H1 (cell line): ENCODE results near the gene DMXL1. TPM values are rescaled to one million over a fixed set of nuclear protein-coding genes. Genes with fewer than 3 reads are reported as not detected.

Experiments
- CTCF ChIA-PET: fragments of 300-600 bp; sonication (Branson Sonifier 250); formaldehyde crosslinking; loops from one replicate; lab custom pipeline; 2021; ENCODE audit not compliant: partially characterized antibody; lab: Charles Lee
- POLR2A ChIA-PET: fragments of 300-600 bp; sonication (Branson Sonifier 250); formaldehyde crosslinking; loops from one replicate; lab custom pipeline; 2021; ENCODE audit warnings: inconsistent platforms; ENCODE audit not compliant: partially characterized antibody; lab: Charles Lee
- DNase-seq, 2 experiments: peaks; one replicate each; pipeline versions ENCODE4 v3.0.0 to v3.0.0-alpha.2; 2010 to 2022; ENCODE audit warnings: low spot score in 2 of 2, low read depth in 1 of 2, mixed read lengths in 1 of 2
- FAIRE-seq: peaks from 2 replicates; lab custom pipeline; 2011; peaks lifted over from hg19 to GRCh38; lab: Jason Lieb, UNC
- H2AFZ ChIP-seq: 2 replicates; pipeline ENCODE4 v1.8.1; 2012; ENCODE audit warnings: low read length, inconsistent platforms
- H2AK5ac ChIP-seq: 2 replicates; pipeline ENCODE4 v1.6.1; 2013; ENCODE audit warnings: low read depth, low read length
- H2BK120ac ChIP-seq: replicated peaks from 2 replicates; pipeline ENCODE3; 2013; ENCODE audit warnings: low read depth, low read length, inconsistent platforms
- H2BK12ac ChIP-seq: 2 replicates; pipeline ENCODE4 v1.6.1; 2013; ENCODE audit warnings: low read depth, low read length
- H2BK15ac ChIP-seq: 2 replicates; pipeline ENCODE4 v1.6.1; 2013; ENCODE audit warnings: low read length
- H2BK20ac ChIP-seq: 2 replicates; pipeline ENCODE4 v1.6.1; 2013; ENCODE audit warnings: low read length
- H2BK5ac ChIP-seq: 2 replicates; pipeline ENCODE4 v1.6.1; 2013; ENCODE audit warnings: low read depth, low read length
- H3K14ac ChIP-seq: 2 replicates; pipeline ENCODE4 v1.6.1; 2013; ENCODE audit warnings: inconsistent platforms; ENCODE audit not compliant: insufficient read length
- H3K18ac ChIP-seq: 2 replicates; pipeline ENCODE4 v1.6.1; 2013; ENCODE audit warnings: low read length; ENCODE audit errors: extremely low read depth
- H3K23ac ChIP-seq: 2 replicates; pipeline ENCODE4 v1.6.1; 2013; ENCODE audit warnings: inconsistent platforms; ENCODE audit not compliant: insufficient read length
- H3K23me2 ChIP-seq: 2 replicates; pipeline ENCODE4 v1.6.1; 2013; ENCODE audit warnings: low read depth, low read length
- H3K27ac ChIP-seq: 2 replicates; pipeline ENCODE4 v1.6.1; 2011; ENCODE audit warnings: low read depth, low read length, inconsistent platforms
- H3K27me3 ChIP-seq, 4 experiments: replicated peaks in 1 of 4; 1 replicate in 1 of 4; 2 replicates in 3 of 4; pipeline versions ENCODE4 v1.6.1 to v1.8.1; 2011 to 2013; ENCODE audit warnings: low read length in 3 of 4, mild to moderate bottlenecking in 3 of 4, inconsistent platforms in 2 of 4, mixed read lengths in 2 of 4, moderate library complexity in 1 of 4; ENCODE audit not compliant: control insufficient read depth in 3 of 4, insufficient read depth in 3 of 4; ENCODE audit errors: extremely low read depth in 1 of 4
- H3K36me3 ChIP-seq, 4 experiments: 2 replicates each; pipeline versions ENCODE4 v1.6.1 to v1.8.1; 2011 to 2013; ENCODE audit warnings: mild to moderate bottlenecking in 4 of 4, low read length in 3 of 4, moderate library complexity in 2 of 4, control low read depth in 1 of 4, inconsistent platforms in 1 of 4; ENCODE audit not compliant: insufficient read depth in 4 of 4, control insufficient read depth in 2 of 4
- H3K4ac ChIP-seq: replicated peaks from 2 replicates; pipeline ENCODE3; 2013; ENCODE audit warnings: low read length, low read depth, mixed read lengths, inconsistent platforms; ENCODE audit not compliant: insufficient read length
- H3K4me1 ChIP-seq, 4 experiments: replicated peaks in 1 of 4; 1 replicate in 1 of 4; 2 replicates in 3 of 4; pipeline versions ENCODE4 v1.6.1 to v1.8.1; 2011 to 2013; ENCODE audit warnings: low read length in 3 of 4, inconsistent platforms in 2 of 4, mixed read lengths in 1 of 4; ENCODE audit not compliant: insufficient read depth in 4 of 4, control insufficient read depth in 3 of 4
- H3K4me2 ChIP-seq, 2 experiments: 2 replicates each; pipeline versions ENCODE4 v1.6.1 to v1.8.1; 2011 to 2013; ENCODE audit warnings: low read depth in 2 of 2, low read length in 2 of 2, control low read depth in 1 of 2, inconsistent platforms in 1 of 2, mild to moderate bottlenecking in 1 of 2; ENCODE audit not compliant: insufficient read depth in 1 of 2
- H3K4me3 ChIP-seq, 4 experiments: fragments of 200-600, 300-600 bp in 1 of 4; sonication (generic), shearing (Covaris generic), sonication (Bioruptor Twin) in 1 of 4; 2 replicates each; pipeline versions ENCODE4 v1.5.1 to v1.8.1; 2011 to 2016; ENCODE audit warnings: low read length in 4 of 4, low read depth in 3 of 4, control low read depth in 2 of 4, inconsistent platforms in 2 of 4, mild to moderate bottlenecking in 2 of 4, mixed read lengths in 1 of 4, moderate library complexity in 1 of 4; ENCODE audit not compliant: insufficient read depth in 2 of 4; ENCODE audit errors: extremely low read depth in 1 of 4
- H3K56ac ChIP-seq: replicated peaks from 2 replicates; pipeline ENCODE3; 2013; ENCODE audit warnings: low read depth, mild to moderate bottlenecking, mixed read lengths, low read length, inconsistent platforms; ENCODE audit not compliant: insufficient read length
- H3K79me1 ChIP-seq: 2 replicates; pipeline ENCODE4 v1.6.1; 2013; ENCODE audit warnings: low read depth, low read length, control low read depth
- H3K79me2 ChIP-seq, 2 experiments: 2 replicates each; pipeline versions ENCODE4 v1.6.1 to v1.8.1; 2012 to 2013; ENCODE audit warnings: low read length in 2 of 2, mild to moderate bottlenecking in 2 of 2, inconsistent platforms in 1 of 2; ENCODE audit not compliant: insufficient read depth in 2 of 2, control insufficient read depth in 1 of 2
- H3K9ac ChIP-seq, 4 experiments: replicated peaks in 1 of 4; 1 replicate in 1 of 4; 2 replicates in 3 of 4; pipeline versions ENCODE4 v1.6.1 to v1.8.1; 2011 to 2013; ENCODE audit warnings: low read depth in 3 of 4, low read length in 3 of 4, control low read depth in 2 of 4, mild to moderate bottlenecking in 2 of 4, moderate library complexity in 2 of 4, inconsistent platforms in 1 of 4; ENCODE audit errors: extremely low read depth in 1 of 4
- H3K9me3 ChIP-seq, 2 experiments: 2 replicates each; pipeline versions ENCODE4 v1.6.1 to v1.8.1; 2012 to 2013; ENCODE audit warnings: mild to moderate bottlenecking in 2 of 2, moderate library complexity in 2 of 2, control low read depth in 1 of 2, inconsistent platforms in 1 of 2, low read depth in 1 of 2, low read length in 1 of 2, mixed read lengths in 1 of 2; ENCODE audit not compliant: insufficient read depth in 2 of 2
- H4K20me1 ChIP-seq, 2 experiments: replicated peaks in 1 of 2; 2 replicates each; pipeline versions ENCODE3 to v1.8.1; 2011 to 2013; ENCODE audit warnings: inconsistent platforms in 2 of 2, low read length in 2 of 2, mild to moderate bottlenecking in 1 of 2; ENCODE audit not compliant: insufficient read depth in 2 of 2, control insufficient read depth in 1 of 2
- H4K5ac ChIP-seq: 2 replicates; pipeline ENCODE4 v1.6.1; 2013; ENCODE audit warnings: low read length, low read depth, mixed read lengths, inconsistent platforms; ENCODE audit not compliant: insufficient read length
- H4K8ac ChIP-seq: 2 replicates; pipeline ENCODE4 v1.8.0; 2013; ENCODE audit warnings: mild to moderate bottlenecking, moderate library complexity, low read length, inconsistent platforms; ENCODE audit not compliant: insufficient read depth; ENCODE audit errors: extremely low read depth
- H4K91ac ChIP-seq: replicated peaks from 2 replicates; pipeline ENCODE3; 2013; ENCODE audit warnings: low read length, mixed read lengths, inconsistent platforms; ENCODE audit not compliant: insufficient read length
- CHD2 ChIP-seq: IDR thresholded peaks from 2 replicates; pipeline ENCODE4 v1.6.1; 2012; ENCODE audit warnings: low read length, improper control_type of control experiment
- KDM5A ChIP-seq: fragments of 200-600 bp; IDR thresholded peaks from 2 replicates; pipeline ENCODE4 v1.7.1; 2012; ENCODE audit warnings: mild to moderate bottlenecking, low read length, inconsistent platforms, mixed read lengths
- SIN3A ChIP-seq, 2 experiments: IDR thresholded peaks in 1 of 2; conservative IDR thresholded peaks in 1 of 2; 2 replicates each; pipeline ENCODE4 v1.6.1; 2011 to 2012; ENCODE audit warnings: low read length in 2 of 2, improper control_type of control experiment in 1 of 2, low read depth in 1 of 2, mild to moderate bottlenecking in 1 of 2
- TCF12 ChIP-seq: IDR thresholded peaks from 2 replicates; pipeline ENCODE4 v1.6.1; 2011; ENCODE audit warnings: low read depth, mild to moderate bottlenecking, low read length
- ZNF274 ChIP-seq: IDR thresholded peaks from 2 replicates; pipeline ENCODE4 v1.7.0; 2012; ENCODE audit warnings: low read length, borderline replicate concordance; ENCODE audit errors: extremely low read depth
- WGBS, 2 experiments: shearing (Covaris generic) in 1 of 2; methylation state at CpG; one replicate each; pipeline versions ENCODE4 v1.1.6 to v1.1.7; 2013 to 2015; ENCODE audit warnings: low lambda C conversion rate in 2 of 2, mixed read lengths in 2 of 2, inconsistent platforms in 1 of 2, low coverage in 1 of 2, missing lambda C conversion rate in 1 of 2; ENCODE audit not compliant: insufficient replicate concordance in 2 of 2, insufficient coverage in 1 of 2, insufficient read length in 1 of 2; ENCODE audit errors: extremely low coverage in 1 of 2, missing lambda C conversion rate in 1 of 2; 5-methylcytosine and 5-hydroxymethylcytosine counted together
- polyA plus RNA-seq, 7 experiments: library from polyadenylated mRNA; depleted of rRNA in 3 of 7; stranded (reverse) in 5 of 7; unstranded in 2 of 7; fragments of >200 nt in 5 of 7; fragments of 200-250 nt in 2 of 7; gene quantifications; 1 replicate in 5 of 7; 2 replicates in 1 of 7; 4 replicates in 1 of 7; pipeline versions ENCODE4 v1.2.1 to v1.2.3, GENCODE V29; 2011 to 2013; ENCODE audit warnings: missing spikeins in 2 of 7, mixed read lengths in 2 of 7
- total RNA-seq: library from RNA; stranded (reverse); fragmentation: NEBNext Ultra II Directional; extraction: Animal tissue kit (Norgen Biotek cat#: 25700); gene quantifications from 2 replicates; pipeline ENCODE4 v1.2.1, GENCODE V29; 2021

Gene DMXL1
- total and polyA plus RNA-seq, 2 of the 8 experiments (the other 6 are each of a cell fraction or from before 2014, with no cell fraction given): 10.1 to 43.9 TPM

DNA sequence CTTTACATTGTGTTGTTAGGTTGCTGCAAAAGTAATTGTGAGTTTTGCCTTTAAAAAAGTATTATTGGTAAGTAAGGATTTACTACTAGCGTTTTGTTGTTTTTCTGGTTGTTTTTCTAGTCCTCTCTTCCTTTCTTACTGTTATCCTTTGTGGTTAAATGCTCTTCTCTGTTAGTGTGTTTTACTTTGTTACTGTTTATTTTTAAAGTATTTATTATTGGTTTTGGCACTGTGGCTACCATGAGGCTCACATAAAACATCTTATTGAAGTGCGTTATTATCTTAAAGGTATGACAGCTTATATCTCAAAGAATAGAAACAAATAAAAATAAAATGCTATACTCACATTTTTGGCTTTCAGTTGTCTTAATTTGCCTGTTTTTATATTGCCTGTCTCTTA, 17.6 kb downstream of the DMXL1 start:
- Histone ChIP-seq H3K4me3 (no peak overlapping the region), H2BK12ac (no peak overlapping the region), H3K23ac (no peak overlapping the region), H3K56ac (no peak overlapping the region), H3K18ac (no peak overlapping the region), H3K36me3 (peaks cover 0 to 4% (median 1%) of the 10 kb centered on the region in 4 experiments; a peak in 2 of 8 replicates), H2BK5ac (no peak overlapping the region), H3K27me3 (no peaks in the 10 kb centered on the region), H3K14ac (no peak overlapping the region), H3K4me2 (no peak overlapping the region), H3K9me3 (peaks cover 2 to 3% of the 10 kb centered on the region in 2 experiments; a peak in 1 of 4 replicates), H4K20me1 (peaks cover 0 to 3% of the 10 kb centered on the region in 2 experiments), H3K79me1 (peaks cover 7% of the 10 kb centered on the region), H2AFZ (no peak overlapping the region), H3K4me1 (no peaks in the 10 kb centered on the region), H3K27ac (no peak overlapping the region), H3K79me2 (peaks cover 7 to 94% of the 10 kb centered on the region in 2 experiments), H3K4ac (no peak overlapping the region), H2AK5ac (no peak overlapping the region), H2BK20ac (no peak overlapping the region), H4K91ac (no peak overlapping the region), H3K9ac (no peak overlapping the region), H3K23me2 (no peaks in the 10 kb centered on the region), H4K5ac (no peak overlapping the region), H4K8ac (no peak overlapping the region), H2BK120ac (no peak overlapping the region), H2BK15ac (no peak overlapping the region)
- POLR2A ChIA-PET: interaction anchor here (0.9 to 1.2 kb wide), 3 partner anchors 9 to 18 kb away, joined by 3 to 5 read pairs (median 3); partner anchors contain the start of gene DMXL1
- CTCF ChIA-PET: no interaction called here
- FAIRE-seq (no peak), DNase-seq (no peak)
- TF ChIP-seq TCF12 (no peak), KDM5A (no peak), ZNF274 (no peak), CHD2 (no peak), SIN3A (conservative IDR thresholded peaks at IDR 0.05 in 1 of 2, IDR thresholded peaks at IDR 0.05 in 1 of 2; ENCODE audit: low read depth in 1 of 2, low read length in 2 of 2) (no peak)
- 89% methylated on average over 2 of the region's 2 CpGs; no CpG with 5 or more reads in 1 of the 2 experiments for WGBS, 2 experiments
